BE2C (cell line): Measurements from ENCODE around the gene PARK7.
A peak's percentile ranks its signal among the peaks of the same experiment; 100 is the strongest.

Source experiments
- DNase-seq: peaks from one replicate; pipeline ENCODE4 v3.0.0-alpha.2; 2020
- H3K27me3 ChIP-seq: fragments of 250-450 bp; sonication (Bioruptor Pico); 2 replicates; pipeline ENCODE4 v1.5.1; 2020; ENCODE audit warnings: mild to moderate bottlenecking
- H3K36me3 ChIP-seq: fragments of 250-450 bp; sonication (Bioruptor Pico); 2 replicates; pipeline ENCODE4 v1.5.1; 2020; ENCODE audit warnings: mild to moderate bottlenecking
- H3K4me1 ChIP-seq: fragments of 250-450 bp; sonication (Bioruptor Pico); 2 replicates; pipeline ENCODE4 v1.5.1; 2020
- H3K4me3 ChIP-seq: 2 replicates; pipeline ENCODE4 v1.5.1; 2011; ENCODE audit warnings: low read depth, low read length
- H3K9me3 ChIP-seq: fragments of 250-450 bp; sonication (Bioruptor Pico); 2 replicates; pipeline ENCODE4 v1.5.1; 2020
- CTCF ChIP-seq: IDR thresholded peaks from 2 replicates; pipeline ENCODE4 v1.5.1; 2012; ENCODE audit warnings: mild to moderate bottlenecking, low read depth, low read length

Gene PARK7

GRCh38 chr1:7973086-7973485 lies 11.6 kb downstream of the PARK7 start:
- Histone ChIP-seq H3K36me3 (peaks cover 4% of the 10 kb centered on the region), H3K4me1 (no peaks in the 10 kb centered on the region), H3K9me3 (no peaks in the 10 kb centered on the region), H3K27me3 (no peaks in the 10 kb centered on the region), H3K4me3 (no peak overlapping the region)
- no peak for TF ChIP-seq CTCF
- DNase-seq: no peak

GRCh38 chr1:7975212-7975865 lies 13.8 kb downstream of the PARK7 start:
- peak; percentile 58 for DNase-seq
- H3K4me1 ChIP-seq: no peaks in the 10 kb centered on the region
- H3K36me3 ChIP-seq: peaks cover 2% of the 10 kb centered on the region
- peak; percentile 81 for TF ChIP-seq CTCF
- H3K4me3 ChIP-seq: no peak overlapping the region
- H3K9me3 ChIP-seq: no peaks in the 10 kb centered on the region
- H3K27me3 ChIP-seq: no peaks in the 10 kb centered on the region

- Histone ChIP-seq H3K36me3 (peaks cover 17% of the 10 kb centered on the region), H3K27me3 (no peaks in the 10 kb centered on the region), H3K4me1 (no peaks in the 10 kb centered on the region), H3K9me3 (no peaks in the 10 kb centered on the region), H3K4me3 (no peak overlapping the region)
- TF ChIP-seq CTCF: no peak
- no peak for DNase-seq
Measured at GRCh38 chr1:7980984-7981383, 19.5 kb downstream of the PARK7 start.

GRCh38 chr1:7983086-7983778 lies 21.7 kb downstream of the PARK7 start:
- H3K36me3 ChIP-seq: peaks cover 20% of the 10 kb centered on the region

GRCh38 chr1:7984811-7985210 lies 23.3 kb downstream of the PARK7 start:
- no peak overlapping the region for H3K4me3 ChIP-seq
- no peaks in the 10 kb centered on the region for H3K4me1 ChIP-seq
- no peak for DNase-seq
- no peaks in the 10 kb centered on the region for H3K9me3 ChIP-seq
- TF ChIP-seq CTCF: no peak
- peaks cover 18% of the 10 kb centered on the region for H3K36me3 ChIP-seq
- H3K27me3 ChIP-seq: no peaks in the 10 kb centered on the region

More at GRCh38 chr1:7983086-7983778, 21.7 kb downstream of the PARK7 start:
- no peak for DNase-seq
- TF ChIP-seq CTCF: no peak
- no peak overlapping the region for H3K4me3 ChIP-seq
- H3K27me3 ChIP-seq: no peaks in the 10 kb centered on the region
- H3K4me1 ChIP-seq: no peaks in the 10 kb centered on the region
- no peaks in the 10 kb centered on the region for H3K9me3 ChIP-seq

GRCh38 chr1:7985851-7986612 lies 24.5 kb downstream of the PARK7 start:
- Histone ChIP-seq H3K36me3 (peaks cover 18% of the 10 kb centered on the region), H3K4me3 (no peak overlapping the region), H3K4me1 (no peaks in the 10 kb centered on the region), H3K27me3 (no peaks in the 10 kb centered on the region), H3K9me3 (no peaks in the 10 kb centered on the region)
- DNase-seq: no peak
- no peak for TF ChIP-seq CTCF
